HTERT RPE-1 (cell line): ENCODE data around the gene PBX4.

Experiments used
- in situ Hi-C: fragments of 300-500 bp; cut with MboI; formaldehyde crosslinking; loops from 4 replicates; pipeline ENCODE4 v1.14.3; 2020; ENCODE audit warnings: low sequenced_read_pairs

Gene PBX4

DNA sequence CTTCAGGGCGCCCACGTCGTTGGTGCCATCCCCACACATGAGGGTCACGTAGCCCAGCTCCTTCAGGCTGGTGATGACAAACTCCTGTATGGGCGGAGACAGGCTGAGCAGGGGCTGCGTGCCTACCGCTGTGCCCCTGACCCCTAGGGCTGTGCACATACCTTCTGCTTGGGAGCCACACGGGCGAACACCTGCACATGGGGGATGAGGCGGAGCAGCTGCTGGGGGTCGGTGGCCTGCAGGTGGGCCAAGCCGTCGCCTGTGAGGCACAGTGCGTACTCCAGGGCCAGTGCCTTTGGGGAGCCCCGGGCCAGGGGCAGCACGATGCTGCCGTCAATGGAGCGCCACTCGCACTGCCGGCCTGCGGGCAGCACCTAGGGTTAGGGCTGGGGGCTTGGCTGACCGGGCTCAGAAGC, 31.1 kb upstream of the PBX4 start:
- in situ Hi-C loops: no loop called here

DNA sequence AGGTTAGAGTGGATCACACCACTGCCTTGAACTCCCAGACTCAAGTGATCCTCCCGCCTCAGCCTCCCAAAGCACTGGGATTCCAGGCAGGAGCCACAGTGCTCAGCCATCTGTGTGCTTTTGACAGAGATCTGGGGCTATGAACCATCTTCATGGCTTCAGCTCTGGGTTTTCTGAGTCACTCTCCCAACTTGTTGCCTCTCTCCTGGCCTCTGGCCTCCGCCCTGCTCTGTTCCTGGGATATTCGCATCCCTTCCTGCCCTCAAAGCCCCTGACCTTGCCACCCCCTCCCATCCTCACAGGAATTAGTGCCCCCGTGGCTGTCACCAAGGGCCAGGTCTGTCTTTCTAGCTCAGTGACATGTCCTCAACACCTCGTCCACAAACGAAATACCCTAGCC, 30.7 kb upstream of the PBX4 start:
- in situ Hi-C loops: no loop called here

DNA sequence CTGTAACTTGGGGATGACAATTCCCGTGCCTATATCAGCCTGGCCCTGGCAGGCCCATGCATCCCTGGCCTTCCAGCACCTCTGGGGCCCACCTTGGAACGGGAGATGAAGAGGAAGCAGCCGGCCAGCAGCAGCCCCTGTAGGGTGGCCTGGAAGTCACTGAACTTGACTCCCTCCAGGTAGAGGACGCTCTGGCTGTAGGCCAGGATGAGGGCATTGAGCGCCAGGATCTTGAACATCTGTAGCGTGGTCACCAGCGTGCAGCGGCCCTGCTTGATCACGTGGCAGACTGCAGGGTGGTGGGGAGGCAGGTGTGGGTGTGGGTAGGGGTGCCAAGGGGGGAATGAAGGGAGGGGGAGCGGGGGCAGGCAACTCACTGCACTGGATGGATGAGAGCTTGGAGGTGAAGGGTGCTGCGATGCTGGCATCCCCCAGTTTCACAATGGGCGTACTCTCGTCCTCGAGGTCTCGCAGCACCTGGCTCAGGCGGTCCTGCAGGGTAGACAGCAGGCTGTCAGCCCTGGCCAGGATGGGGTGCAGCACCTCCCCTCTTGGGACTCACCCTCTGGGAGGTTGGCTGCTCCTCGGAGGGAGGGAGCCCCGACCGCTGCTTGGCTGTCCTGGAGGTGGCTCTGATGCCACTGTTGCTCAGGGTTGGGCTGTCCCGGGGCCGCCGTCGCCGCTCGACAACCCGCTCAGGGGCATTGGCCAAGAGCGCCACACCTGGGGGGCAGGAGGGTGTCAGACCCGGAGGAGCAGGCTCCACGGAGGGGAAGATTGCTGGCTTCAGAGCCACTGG, 28.7 kb upstream of the PBX4 start:
- in situ Hi-C loops: no loop called here

DNA sequence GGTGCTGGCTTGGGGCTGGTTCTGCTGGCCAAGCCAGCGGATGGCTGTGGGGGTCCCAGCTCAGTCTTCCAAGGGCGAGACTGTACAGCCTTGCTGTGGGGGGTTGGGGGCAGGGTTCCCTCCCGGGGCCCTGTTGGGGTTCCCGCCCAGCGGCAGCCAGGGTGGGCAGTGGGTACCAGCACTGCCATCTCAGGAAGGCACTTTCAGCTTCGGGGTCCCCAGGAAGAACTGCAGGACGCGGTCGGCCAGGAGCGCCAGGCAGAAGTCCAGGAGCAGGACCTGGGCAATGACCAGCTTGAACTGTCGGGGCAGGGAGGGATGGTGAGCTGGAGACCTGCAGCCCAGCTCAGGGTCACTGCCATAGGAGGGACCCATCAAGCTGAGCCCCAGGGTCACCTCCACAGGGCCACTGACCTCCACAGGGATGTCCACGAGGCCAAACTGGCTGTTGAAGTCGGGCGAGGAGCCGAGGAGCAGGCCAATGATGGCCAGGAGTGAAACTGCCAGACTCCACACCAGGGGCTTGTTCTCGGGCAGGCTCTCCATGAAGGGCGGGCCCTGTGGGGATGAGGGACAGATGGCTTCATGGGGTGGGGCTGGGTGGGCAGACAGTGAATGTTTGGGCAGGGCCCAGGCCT, 26.9 kb upstream of the PBX4 start:
- in situ Hi-C loops: no loop called here

DNA sequence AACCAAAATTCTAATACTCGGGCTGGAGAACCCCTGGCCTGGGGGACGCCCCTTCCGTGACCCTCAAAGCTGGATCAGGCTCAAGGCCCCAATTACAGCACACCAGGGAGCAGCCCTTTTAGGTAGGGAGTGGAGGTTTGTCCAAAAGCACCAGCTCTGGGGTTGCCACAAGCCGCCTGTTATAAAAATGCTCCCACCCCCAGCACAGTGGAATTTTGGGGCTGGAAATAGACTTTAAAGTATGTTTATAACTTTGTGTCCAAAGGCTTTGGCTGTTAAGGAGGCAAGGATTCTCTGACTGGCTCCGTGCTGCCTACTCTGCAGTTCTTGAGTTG, 25.5 kb upstream of the PBX4 start:
- in situ Hi-C loops: no loop called here

DNA sequence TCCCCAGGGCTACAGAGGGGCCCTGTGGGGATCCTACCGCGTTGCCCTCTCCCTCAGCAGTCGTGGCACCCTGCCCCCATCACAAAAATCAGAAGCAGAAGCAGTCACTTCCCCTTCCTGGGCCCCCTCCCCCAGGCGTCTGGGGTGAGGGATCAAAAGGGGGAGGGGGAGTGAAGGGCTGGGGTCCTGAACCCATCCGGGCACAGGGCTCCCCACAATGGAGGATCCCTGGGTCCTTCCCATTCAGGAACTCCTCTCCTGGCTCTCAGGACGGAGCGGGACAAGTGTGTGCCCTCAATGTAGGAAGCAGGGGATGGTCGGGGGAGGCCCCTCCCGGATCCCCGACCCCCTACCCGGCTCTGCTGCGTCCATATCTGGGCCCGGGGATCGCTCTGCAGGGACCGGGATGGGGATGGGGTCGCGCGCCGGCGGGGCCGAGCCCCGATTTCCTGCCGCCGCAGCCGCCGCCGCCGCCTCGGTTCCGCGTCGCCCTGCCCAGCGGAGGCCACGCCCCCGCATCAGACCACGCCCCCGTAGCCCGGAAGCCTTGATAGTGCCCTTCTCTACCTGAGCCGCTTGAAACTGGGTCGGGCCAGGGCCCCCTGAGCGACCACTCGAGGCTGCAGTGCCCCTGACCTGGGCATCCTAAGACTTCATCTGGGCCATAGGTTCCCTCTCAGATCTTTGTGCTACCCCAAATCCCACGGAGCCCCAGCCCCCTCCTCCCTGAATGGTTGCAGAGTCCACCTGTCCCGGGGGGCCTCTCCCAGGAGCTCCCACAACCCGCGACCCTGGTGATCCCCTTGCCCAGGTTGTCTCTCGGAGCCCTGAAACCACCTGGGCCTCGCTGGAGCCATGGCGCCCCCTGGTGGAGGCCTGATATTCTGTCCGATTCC, 24.9 kb upstream of the PBX4 start, which contains the start of gene GMIP:
GMIP (minus strand) TSS at position 500 of the 896 bp plus-strand sequence; CDS start at position 372, 128 bp downstream.
- in situ Hi-C loops: no loop called here

DNA sequence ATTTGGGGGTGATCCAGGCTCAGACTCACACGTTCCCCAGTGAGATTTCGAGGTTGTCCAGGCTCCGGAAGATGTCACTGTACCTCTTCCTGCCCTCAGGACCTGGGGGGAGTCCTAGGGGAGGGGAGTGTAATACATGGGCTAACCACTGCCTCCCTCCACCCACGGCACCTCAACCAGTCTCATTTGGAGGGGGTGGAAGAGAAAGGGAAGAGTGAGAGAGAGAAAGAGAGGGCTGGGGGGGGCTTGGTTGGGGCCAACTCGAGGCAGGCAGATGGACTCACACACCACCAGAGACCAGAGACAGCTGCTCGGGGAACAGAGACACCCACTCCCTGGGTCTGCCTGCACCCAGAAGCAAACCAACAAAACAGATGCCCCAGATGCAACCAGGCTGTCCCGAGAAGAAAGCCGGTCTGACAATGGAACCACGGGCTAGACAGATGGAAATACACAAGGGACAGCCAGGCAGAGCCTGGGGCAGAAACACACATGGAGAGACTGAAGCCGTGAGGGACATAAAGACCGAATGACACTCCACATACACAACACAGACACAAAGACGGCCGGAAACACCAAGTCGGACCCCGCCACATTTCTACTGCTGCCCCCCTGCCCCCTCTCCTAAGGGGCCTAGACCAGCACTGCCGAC, 24.1 kb upstream of the PBX4 start:
- in situ Hi-C loops: no loop called here

DNA sequence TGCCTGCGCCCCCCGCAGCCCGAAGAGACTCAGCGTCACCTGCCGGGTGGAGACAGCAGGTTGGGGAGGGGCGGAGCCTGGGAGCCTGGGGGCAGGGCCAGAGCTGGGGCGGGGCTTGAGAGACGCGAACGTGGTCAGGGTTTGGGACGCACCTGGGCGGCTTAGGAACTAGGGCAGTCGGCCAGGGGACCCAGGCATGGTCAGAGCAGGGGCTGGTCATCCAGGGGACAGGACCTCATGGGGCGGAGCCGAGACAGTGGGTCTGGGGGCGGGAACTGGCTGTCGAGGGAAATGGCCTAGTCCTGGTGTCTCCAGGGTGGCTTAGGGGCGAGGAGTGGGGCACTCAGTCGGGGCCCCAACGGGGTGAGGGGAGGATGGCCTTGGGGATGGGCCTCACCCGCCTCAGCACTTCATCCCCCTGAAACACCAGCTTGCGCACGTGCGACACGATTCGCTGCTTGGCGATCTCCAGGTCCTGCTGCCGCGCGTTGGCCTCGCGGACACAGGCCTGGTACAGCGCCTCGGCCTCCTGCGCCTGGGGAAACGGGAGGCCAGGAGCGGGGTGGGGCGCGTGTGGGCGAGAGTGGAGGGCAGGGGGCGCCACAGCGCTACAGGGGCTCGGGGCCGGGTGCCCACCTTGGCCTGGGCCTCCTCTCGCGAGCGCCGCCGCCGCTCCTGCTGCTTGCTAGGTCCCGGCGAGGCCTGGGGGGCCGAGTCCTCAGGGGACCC, 19.2 kb upstream of the PBX4 start:
- in situ Hi-C loops: no loop called here

DNA sequence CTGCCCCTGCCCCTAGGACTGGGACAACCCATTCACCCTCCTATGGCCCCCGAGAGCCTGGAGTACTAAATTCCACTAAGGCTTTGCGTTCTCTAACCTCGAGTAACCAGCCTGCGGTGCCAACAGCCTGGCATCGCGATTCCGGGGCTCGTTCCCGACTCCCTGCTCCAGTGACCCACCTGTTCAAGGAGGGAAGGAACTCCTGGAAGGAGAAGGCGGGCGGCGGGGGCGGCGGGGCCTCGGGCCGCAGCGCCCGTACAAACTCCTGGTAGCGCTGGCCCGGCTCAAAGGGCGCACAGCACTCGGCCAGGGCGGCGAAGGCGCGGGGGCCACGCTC, 18.7 kb upstream of the PBX4 start:
- in situ Hi-C loops: no loop called here

DNA sequence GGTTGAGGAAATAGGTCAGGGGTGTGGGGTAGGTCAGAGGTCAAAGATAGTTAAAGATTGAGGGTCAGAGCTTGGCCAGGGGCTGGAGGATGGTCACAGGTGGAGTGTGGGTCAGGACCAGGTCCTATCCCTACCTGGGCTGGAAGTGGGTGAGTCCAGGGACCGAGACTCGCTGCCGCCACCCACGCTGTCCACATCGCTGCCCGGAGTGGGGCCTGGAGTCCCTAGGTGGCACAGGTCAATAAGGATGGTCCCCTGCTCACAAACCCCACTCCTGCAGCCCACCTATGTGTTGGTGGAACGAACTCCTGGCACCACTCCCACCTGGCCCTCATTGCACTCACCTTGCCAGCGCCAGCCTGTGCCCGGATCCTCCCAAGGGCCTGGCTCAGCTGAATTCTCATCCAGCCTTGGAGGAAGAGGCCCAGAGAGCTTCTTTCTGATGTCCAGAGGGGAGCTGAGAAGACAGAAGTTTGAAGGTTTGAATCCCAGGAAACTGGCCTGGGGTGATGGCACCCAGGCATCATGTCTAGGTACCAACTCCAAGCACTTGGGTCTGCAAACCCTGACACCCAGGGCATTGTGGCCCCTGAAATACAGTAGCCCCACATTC, 18.2 kb upstream of the PBX4 start:
- in situ Hi-C loops: no loop called here

DNA sequence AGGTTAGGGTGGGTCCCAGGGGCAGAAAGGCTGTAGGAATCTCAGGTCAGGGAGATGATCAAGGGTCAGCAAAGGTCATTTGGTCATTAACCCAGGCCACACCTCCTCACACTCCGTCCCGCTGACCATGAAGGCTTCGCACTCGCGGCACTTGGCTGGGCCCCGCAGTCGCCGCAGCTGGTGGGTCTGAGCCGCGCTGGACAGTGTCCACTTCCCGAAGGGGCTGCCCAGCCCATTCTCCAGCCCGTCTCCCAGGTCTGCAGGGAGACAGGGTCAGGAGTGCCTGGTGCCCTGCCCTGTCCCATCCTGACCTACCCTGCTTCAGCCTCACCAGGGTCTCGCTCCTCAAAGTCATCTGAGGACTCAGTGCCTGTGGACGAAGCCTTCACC, 16.8 kb upstream of the PBX4 start:
- in situ Hi-C loops: no loop called here

DNA sequence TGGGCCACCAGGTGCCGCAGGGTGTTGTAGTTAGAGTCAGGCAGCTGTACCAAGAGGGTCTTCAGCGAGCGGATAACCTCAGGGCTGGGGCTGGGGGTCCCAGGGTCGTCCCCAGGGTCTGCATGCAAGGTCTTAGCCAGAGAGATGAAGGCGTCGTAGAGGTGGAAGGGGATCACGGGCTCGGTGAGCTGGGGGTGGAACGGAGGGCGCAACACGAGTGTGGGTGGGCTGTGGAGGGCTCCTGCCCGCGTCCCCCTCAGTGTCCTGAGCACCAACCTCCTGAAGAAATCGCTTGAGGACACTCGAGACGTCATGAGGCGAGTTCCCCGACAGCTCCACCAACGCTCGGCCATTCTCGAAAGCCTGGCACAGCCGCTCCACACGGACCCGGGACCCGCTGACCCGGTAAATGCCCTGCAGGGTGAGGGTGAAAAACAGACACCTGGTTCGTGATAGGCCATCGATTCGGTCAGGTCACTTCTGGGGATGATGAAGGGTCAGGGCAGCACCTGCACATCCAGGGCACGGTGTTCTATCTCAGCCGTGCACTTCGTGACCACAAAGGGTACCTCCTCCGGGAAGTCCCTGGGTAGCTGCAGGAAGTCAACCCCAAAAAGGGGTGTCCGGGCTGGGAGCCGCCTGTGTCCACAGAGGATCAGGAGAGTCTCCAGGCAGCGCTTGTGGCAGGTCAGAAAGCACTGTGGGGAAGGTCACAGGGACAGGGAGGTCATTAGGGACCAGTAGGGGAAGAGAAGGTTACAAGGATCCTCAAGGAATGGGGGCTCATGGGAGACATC, 16.2 kb upstream of the PBX4 start:
- in situ Hi-C loops: no loop called here

DNA sequence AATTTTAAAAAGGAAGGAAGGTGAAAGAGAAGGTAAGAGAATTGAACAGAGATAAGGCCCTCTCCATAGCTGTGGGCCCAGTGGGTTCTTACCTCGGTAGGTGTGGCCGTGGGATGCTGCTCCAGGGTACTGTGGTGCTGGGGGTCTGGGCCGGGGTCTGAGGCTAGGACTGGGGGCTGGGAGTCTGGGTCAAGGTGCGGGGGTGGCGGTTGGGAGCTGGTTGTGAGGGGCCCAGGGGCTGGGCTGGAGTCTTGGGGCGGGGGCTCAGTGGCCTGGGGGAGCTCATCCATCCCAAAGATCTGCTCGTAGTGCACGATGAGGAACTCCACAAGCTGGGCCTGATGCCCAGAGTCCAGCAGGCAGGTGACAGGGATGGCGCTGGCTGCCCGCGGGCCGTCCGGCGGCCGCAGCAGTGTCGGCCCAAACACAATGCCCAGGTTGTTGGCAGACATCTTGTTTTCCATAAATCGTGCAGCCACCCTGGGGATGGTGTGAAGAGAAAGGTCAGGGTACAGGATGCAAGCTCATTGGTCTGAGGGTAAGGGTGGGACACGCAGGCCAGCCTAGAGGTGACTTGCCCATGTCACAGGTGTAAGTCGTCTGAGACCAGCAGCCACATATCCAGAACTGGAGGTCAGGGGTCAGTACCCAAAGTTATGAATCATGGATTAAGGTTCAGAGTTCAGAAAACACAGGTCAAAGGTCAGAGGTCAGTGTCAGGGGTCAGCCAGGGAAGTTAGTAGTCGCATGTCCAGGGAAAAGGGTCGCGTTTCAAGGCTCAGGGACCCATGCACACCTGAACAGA, 15.4 kb upstream of the PBX4 start:
- in situ Hi-C loops: no loop called here

DNA sequence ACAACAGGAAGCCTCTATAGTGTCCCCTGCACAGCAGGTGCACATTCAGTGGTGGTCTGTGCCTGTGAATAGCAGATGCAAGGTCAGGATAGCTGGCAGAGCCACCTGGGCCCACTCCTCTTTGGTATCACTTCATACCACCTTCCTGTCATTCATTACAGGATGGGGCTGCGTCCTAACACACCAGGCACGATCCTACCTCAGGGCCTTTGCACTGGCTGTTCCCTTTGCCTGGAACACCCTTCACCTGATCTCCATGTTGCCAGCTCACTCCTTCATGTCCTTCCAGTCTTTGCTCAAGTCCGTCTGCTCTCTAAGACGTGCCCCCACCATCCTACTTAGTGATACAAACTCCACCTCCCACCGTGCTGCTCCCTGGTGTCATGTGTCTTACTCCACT, 14.2 kb upstream of the PBX4 start:
- in situ Hi-C loops: no loop called here

DNA sequence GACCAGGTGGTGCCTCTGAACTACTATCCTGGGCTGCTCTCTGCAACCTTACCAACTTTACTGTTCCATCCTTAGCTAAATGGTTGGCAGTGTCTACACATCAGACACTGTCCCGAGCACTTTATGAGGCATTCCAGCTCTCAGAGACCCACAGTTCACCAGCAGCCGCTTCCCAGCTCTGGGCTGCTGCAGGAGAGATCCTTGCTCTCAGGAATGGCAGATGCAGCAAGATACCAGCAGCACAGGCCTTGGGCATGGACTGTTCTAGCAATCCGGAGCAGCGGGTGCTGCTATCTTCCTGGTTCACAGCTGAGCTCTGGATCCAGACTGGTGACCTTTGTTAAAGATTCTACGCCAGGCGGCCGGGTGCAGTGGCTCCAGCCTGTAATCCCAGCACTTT, 12.9 kb upstream of the PBX4 start:
- in situ Hi-C loops: no loop called here

DNA sequence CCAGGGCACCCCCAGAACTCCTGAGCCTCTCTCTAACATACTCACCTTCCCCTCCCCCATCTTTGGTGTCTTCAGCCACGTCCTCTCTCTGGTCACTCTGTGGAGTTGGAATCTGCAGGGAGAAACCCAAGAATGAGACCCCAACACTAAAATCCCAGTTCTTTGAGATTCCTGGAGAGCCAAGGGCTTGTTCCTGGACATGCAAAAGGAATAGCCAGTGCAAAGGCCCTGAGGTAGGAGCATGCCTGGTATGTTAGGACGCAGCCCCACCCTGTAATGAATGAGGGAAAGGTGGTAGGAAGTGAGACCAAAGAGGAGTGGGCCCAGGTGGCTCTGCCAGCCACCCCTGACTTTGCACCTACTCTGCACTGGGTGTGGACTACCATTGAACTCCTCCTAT, 11.9 kb upstream of the PBX4 start:
- in situ Hi-C loops: no loop called here

DNA sequence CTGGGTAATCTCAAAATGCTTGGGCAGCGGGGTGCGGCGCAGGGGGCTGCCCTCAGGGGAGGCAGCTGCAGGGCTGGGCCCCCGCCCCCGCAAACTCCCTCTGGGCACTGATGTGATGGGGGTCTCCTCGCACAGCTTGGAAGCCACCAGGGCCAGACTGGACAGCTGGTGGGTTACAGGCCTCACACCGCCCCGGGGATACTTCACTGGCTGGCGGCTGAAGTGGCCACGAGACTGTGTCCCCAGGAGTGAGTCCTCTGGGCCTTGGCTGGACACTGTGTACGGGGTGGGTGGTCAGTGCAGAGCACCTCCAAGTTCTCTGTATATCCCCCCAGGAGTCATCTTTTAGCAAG, 11.6 kb upstream of the PBX4 start:
- in situ Hi-C loops: no loop called here

DNA sequence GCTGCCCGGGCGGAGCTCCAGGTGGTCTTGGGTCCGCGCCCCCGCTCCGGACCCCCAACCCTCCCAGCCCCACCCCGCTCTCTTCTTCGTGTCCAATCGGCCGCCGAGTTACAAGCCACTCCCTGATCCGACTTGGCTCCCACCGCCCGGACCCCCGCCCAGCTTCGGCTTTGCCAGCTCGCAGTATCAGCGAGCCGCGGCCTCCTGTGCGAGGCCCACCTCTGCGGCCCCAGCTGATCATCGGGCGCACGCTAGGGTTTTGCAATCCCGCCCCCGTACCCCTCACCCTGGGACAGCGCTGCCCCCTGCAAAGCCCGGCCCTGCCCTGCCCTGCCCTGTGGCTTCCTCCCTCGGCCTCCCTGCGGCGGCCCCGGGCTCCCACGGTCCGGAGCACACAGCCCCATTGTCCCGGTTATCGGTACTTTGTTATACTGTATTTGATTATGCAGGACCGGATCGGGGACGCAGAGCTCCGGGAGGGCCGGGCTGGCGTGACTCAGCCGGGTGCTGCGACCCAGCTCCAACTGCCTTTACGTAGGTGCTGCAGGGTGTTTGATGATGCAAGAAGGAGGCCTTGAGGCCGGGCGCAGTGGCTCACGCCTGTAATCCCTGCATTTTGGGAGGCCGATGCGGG, 10.1 kb upstream of the PBX4 start:
- in situ Hi-C loops: no loop called here
